Measurements from ENCODE around the gene DPPA3. TPM values are rescaled to one million over a fixed set of nuclear protein-coding genes. Genes with fewer than 3 reads are reported as not detected.

The DPPA3 gene
- total RNA-seq, 1 experiment from 2014 or later = 6.8 TPM

- ChIA-PET CTCF (interaction anchor here (0.6 to 1.4 kb wide), 7 partner anchors 11 to 165 kb away, joined by 3 to 4 read pairs (median 4); partner anchors contain the start of gene NANOG), POLR2A (interaction anchor here (0.6 to 1.0 kb wide), 2 partner anchors 12 kb away, joined by 3 to 4 read pairs; no protein-coding TSS in a partner anchor)
- Mint-ChIP-seq H3K27me3 (ENCODE audit: low read depth) (no peaks in the 10 kb centered on the region), H3K4me1 (peaks cover 32% of the 10 kb centered on the region), H3K9me3 (no peaks in the 10 kb centered on the region), H3K27ac (peak overlapping the region; percentile 71), H3K36me3 (no peaks in the 10 kb centered on the region), H3K4me3 (no peak overlapping the region)
- ATAC-seq (no peak; the same call in 1 of the 2 replicates), DNase-seq (ENCODE audit: low spot score) (no peak)
- TF ChIP-seq, protein P1, sequence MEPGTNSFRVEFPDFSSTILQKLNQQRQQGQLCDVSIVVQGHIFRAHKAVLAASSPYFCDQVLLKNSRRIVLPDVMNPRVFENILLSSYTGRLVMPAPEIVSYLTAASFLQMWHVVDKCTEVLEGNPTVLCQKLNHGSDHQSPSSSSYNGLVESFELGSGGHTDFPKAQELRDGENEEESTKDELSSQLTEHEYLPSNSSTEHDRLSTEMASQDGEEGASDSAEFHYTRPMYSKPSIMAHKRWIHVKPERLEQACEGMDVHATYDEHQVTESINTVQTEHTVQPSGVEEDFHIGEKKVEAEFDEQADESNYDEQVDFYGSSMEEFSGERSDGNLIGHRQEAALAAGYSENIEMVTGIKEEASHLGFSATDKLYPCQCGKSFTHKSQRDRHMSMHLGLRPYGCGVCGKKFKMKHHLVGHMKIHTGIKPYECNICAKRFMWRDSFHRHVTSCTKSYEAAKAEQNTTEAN (CRISPR knock-in tag; IDR thresholded peaks at IDR 0.05) = no peak
- no peak for TF ChIP-seq MYBL2 (CRISPR knock-in tag; IDR thresholded peaks at IDR 0.05)
- no peak for TF ChIP-seq ETV6 (CRISPR knock-in tag; IDR thresholded peaks at IDR 0.05)
- no peak for TF ChIP-seq GTF2I (CRISPR knock-in tag; conservative IDR thresholded peaks at IDR 0.05)
- TF ChIP-seq, protein P2, sequence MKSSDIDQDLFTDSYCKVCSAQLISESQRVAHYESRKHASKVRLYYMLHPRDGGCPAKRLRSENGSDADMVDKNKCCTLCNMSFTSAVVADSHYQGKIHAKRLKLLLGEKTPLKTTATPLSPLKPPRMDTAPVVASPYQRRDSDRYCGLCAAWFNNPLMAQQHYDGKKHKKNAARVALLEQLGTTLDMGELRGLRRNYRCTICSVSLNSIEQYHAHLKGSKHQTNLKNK (CRISPR knock-in tag; IDR thresholded peaks at IDR 0.05) = no peak
- TF ChIP-seq ZNF396 (CRISPR knock-in tag; IDR thresholded peaks at IDR 0.05; ENCODE audit: borderline replicate concordance) = no peak
- TF ChIP-seq, protein P3, sequence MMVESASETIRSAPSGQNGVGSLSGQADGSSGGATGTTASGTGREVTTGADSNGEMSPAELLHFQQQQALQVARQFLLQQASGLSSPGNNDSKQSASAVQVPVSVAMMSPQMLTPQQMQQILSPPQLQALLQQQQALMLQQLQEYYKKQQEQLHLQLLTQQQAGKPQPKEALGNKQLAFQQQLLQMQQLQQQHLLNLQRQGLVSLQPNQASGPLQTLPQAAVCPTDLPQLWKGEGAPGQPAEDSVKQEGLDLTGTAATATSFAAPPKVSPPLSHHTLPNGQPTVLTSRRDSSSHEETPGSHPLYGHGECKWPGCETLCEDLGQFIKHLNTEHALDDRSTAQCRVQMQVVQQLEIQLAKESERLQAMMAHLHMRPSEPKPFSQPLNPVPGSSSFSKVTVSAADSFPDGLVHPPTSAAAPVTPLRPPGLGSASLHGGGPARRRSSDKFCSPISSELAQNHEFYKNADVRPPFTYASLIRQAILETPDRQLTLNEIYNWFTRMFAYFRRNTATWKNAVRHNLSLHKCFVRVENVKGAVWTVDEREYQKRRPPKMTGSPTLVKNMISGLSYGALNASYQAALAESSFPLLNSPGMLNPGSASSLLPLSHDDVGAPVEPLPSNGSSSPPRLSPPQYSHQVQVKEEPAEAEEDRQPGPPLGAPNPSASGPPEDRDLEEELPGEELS (CRISPR knock-in tag; IDR thresholded peaks at IDR 0.05) = no peak
- no peak for TF ChIP-seq SOX15 (CRISPR knock-in tag; IDR thresholded peaks at IDR 0.05)
- TF ChIP-seq, protein P4, sequence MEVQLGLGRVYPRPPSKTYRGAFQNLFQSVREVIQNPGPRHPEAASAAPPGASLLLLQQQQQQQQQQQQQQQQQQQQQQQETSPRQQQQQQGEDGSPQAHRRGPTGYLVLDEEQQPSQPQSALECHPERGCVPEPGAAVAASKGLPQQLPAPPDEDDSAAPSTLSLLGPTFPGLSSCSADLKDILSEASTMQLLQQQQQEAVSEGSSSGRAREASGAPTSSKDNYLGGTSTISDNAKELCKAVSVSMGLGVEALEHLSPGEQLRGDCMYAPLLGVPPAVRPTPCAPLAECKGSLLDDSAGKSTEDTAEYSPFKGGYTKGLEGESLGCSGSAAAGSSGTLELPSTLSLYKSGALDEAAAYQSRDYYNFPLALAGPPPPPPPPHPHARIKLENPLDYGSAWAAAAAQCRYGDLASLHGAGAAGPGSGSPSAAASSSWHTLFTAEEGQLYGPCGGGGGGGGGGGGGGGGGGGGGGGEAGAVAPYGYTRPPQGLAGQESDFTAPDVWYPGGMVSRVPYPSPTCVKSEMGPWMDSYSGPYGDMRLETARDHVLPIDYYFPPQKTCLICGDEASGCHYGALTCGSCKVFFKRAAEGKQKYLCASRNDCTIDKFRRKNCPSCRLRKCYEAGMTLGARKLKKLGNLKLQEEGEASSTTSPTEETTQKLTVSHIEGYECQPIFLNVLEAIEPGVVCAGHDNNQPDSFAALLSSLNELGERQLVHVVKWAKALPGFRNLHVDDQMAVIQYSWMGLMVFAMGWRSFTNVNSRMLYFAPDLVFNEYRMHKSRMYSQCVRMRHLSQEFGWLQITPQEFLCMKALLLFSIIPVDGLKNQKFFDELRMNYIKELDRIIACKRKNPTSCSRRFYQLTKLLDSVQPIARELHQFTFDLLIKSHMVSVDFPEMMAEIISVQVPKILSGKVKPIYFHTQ (CRISPR knock-in tag; IDR thresholded peaks at IDR 0.05) = no peak
- TF ChIP-seq ESRRA (CRISPR knock-in tag; IDR thresholded peaks at IDR 0.05; ENCODE audit: borderline replicate concordance) = no peak
- no peak for TF ChIP-seq SMAD3 (CRISPR knock-in tag; IDR thresholded peaks at IDR 0.05; ENCODE audit: borderline replicate concordance)
- TF ChIP-seq ELF4 (CRISPR knock-in tag; IDR thresholded peaks at IDR 0.05; ENCODE audit: low read depth) = no peak
- TF ChIP-seq ATF2 (CRISPR knock-in tag; IDR thresholded peaks at IDR 0.05; ENCODE audit: borderline replicate concordance, low read depth) = no peak
- no peak for TF ChIP-seq AFF4 (CRISPR knock-in tag; IDR thresholded peaks at IDR 0.05; ENCODE audit: borderline replicate concordance)
- no peak for TF ChIP-seq NR3C1 (CRISPR knock-in tag; conservative IDR thresholded peaks at IDR 0.05; ENCODE audit: low read depth)
- TF ChIP-seq RORB (CRISPR knock-in tag; IDR thresholded peaks at IDR 0.05) = no peak
- TF ChIP-seq, protein P5, sequence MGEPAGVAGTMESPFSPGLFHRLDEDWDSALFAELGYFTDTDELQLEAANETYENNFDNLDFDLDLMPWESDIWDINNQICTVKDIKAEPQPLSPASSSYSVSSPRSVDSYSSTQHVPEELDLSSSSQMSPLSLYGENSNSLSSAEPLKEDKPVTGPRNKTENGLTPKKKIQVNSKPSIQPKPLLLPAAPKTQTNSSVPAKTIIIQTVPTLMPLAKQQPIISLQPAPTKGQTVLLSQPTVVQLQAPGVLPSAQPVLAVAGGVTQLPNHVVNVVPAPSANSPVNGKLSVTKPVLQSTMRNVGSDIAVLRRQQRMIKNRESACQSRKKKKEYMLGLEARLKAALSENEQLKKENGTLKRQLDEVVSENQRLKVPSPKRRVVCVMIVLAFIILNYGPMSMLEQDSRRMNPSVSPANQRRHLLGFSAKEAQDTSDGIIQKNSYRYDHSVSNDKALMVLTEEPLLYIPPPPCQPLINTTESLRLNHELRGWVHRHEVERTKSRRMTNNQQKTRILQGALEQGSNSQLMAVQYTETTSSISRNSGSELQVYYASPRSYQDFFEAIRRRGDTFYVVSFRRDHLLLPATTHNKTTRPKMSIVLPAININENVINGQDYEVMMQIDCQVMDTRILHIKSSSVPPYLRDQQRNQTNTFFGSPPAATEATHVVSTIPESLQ (CRISPR knock-in tag; IDR thresholded peaks at IDR 0.05) = no peak
- no peak for TF ChIP-seq ZNF416 (CRISPR knock-in tag; IDR thresholded peaks at IDR 0.05)
Measured at GRCh38 chr12:7709969-7710675, 1.1 kb upstream of the DPPA3 start.
